ENCODE measurements around the gene DNAJB6. TPM values are rescaled to one million over a fixed set of nuclear protein-coding genes. Genes with fewer than 3 reads are reported as not detected.

DNAJB6 gene
- total and polyA plus RNA-seq, 7 experiments from 2014 or later = 79.8 to 219 (median 114) TPM

DNA sequence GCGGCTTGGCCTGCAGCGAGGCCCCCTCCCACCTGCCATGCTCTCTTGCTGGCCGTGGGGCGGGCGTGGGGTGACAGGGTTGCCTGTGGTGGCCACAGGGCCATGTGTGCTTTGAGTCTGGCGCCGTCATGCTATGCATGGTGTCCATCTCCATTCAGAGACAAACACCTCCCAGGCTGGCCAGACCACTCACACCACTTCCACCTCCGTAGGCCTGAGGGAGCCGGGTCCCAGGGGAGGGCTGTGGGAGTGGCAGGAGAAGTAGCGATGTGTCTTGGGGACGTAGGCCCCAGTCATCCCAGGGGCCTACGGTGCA, 65.5 kb downstream of the DNAJB6 start:
- peak; percentile 23 for ATAC-seq
- H3K9me3 ChIP-seq (ENCODE audit: control insufficient read depth in 2 of 3, low read length in 3 of 3) = no peaks in the 10 kb centered on the region
- Mint-ChIP-seq H3K27ac (no peak overlapping the region), H3K27me3 (no peaks in the 10 kb centered on the region), H3K9me3 (no peaks in the 10 kb centered on the region), H3K4me1 (peaks cover 14 to 34% (median 26%) of the 10 kb centered on the region in 7 donors), H3K4me3 (no peak overlapping the region), H3K36me3 (peaks cover 3 to 43% (median 9%) of the 10 kb centered on the region in 5 donors)
- intact Hi-C loops (cut with micrococcal nuclease) = no loop called here
- H3K36me3 ChIP-seq (ENCODE audit: control insufficient read depth in 2 of 3, insufficient read depth in 3 of 3, low read length in 3 of 3) = peaks cover 0 to 35% (median 0%) of the 10 kb centered on the region in 3 experiments
- POLR2A ChIA-PET = no interaction called here
- no peak overlapping the region for H3K4me3 ChIP-seq (ENCODE audit: low read length)
- CTCF ChIA-PET = no interaction called here
- H3K4me1 ChIP-seq (ENCODE audit: control insufficient read depth in 2 of 2, insufficient read depth in 2 of 2, low read length in 2 of 2) = no peaks in the 10 kb centered on the region
- no peak for DNase-seq
- no peaks in the 10 kb centered on the region for H3K27me3 ChIP-seq (ENCODE audit: control insufficient read depth in 2 of 2, insufficient read depth in 2 of 2, low read length in 2 of 2)
- H3K27ac ChIP-seq (ENCODE audit: low read depth, low read length) = no peak overlapping the region

DNA sequence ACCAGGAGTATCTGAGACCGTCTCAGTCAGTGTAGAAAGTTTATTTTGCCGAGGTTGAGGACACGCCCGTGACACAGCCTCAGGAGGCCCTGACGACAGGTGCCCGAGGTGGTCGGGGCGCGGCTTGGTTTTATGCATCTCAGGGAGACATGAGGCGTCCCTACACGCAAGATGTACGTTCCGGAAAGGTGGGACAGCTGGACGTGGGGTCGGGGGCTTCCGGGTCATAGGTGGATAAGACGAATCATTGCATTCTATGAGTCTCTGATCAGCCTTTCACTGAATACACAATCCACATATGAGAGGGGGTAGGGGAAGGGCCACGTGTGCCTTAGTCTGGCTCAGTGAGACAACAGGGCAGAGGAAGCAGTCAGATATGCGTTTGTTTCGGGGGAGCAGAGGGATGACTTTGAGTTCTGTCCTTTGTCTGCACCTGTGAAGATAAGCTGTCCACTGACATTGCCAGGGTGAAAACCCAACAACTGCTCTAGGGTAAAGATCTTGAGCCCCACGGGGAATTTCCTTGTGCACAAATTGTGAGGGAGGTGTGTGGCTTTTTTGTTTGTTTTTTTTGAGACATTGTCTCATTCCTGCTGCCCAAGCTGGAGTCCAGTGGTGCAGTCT, 66.2 kb downstream of the DNAJB6 start:
- H3K4me3 Mint-ChIP-seq = no peak overlapping the region
- H3K9me3 ChIP-seq (ENCODE audit: control insufficient read depth in 2 of 3, low read length in 3 of 3) = no peaks in the 10 kb centered on the region
- H3K4me3 ChIP-seq (ENCODE audit: low read length) = no peak overlapping the region
- H3K27ac ChIP-seq (ENCODE audit: low read depth, low read length) = no peak overlapping the region
- POLR2A ChIA-PET = no interaction called here
- intact Hi-C loops (cut with micrococcal nuclease) = no loop called here
- H3K4me1 ChIP-seq (ENCODE audit: control insufficient read depth in 2 of 2, insufficient read depth in 2 of 2, low read length in 2 of 2) = no peaks in the 10 kb centered on the region
- no peak for DNase-seq
- ATAC-seq = no peak
- H3K27ac Mint-ChIP-seq = peak overlapping the region in 3 of 9 donors; percentile 12 to 64 (median 41)
- H3K4me1 Mint-ChIP-seq = peaks cover 7 to 28% (median 20%) of the 10 kb centered on the region in 7 donors
- no peaks in the 10 kb centered on the region for H3K27me3 ChIP-seq (ENCODE audit: control insufficient read depth in 2 of 2, insufficient read depth in 2 of 2, low read length in 2 of 2)
- peaks cover 3 to 42% (median 5%) of the 10 kb centered on the region in 5 donors for H3K36me3 Mint-ChIP-seq
- no peaks in the 10 kb centered on the region for H3K9me3 Mint-ChIP-seq
- CTCF ChIA-PET = no interaction called here
- H3K36me3 ChIP-seq (ENCODE audit: control insufficient read depth in 2 of 3, insufficient read depth in 3 of 3, low read length in 3 of 3) = peaks cover 0 to 40% (median 0%) of the 10 kb centered on the region in 3 experiments
- H3K27me3 Mint-ChIP-seq = no peaks in the 10 kb centered on the region

DNA sequence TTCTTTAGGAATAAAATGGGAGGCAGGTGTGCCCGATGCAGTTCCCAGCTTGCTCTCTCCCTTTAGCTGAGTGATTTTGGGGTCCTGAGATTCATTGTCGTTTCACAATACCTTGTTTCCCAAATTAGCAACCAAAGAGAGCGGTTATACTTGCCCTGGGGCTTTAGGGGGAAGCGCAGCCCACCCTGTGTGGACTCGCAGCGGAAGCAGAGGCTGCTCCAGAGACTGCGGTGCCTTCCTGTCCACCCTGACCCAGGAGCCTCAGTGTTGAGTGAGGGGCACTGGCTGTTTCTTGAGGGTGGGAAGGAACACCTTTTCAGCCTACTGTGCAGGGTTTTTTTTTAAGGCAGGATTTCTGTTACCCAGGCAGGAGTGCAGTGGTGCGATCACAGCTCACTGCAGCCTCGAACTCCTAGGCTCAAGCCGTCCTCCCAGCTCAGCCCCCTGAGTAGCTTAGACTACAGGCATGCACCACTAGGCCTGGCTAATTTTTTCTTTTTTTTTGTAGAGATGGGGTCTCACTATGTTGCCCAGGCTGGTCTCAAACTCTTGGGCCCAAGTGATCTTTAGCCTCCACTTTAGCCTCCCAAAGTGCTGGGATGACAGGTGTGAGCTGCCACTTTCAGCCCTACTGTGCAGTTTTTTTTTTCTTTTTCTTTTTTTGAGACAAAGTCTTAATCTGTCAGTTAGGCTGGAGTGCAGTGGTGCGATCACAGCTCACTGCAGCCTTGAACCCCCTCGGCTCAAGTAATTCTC, 67.0 kb downstream of the DNAJB6 start:
- peaks cover 0 to 48% (median 0%) of the 10 kb centered on the region in 3 experiments for H3K36me3 ChIP-seq (ENCODE audit: control insufficient read depth in 2 of 3, insufficient read depth in 3 of 3, low read length in 3 of 3)
- H3K9me3 ChIP-seq (ENCODE audit: control insufficient read depth in 2 of 3, low read length in 3 of 3) = no peaks in the 10 kb centered on the region
- ATAC-seq (no peak), DNase-seq (no peak)
- H3K4me3 ChIP-seq (ENCODE audit: low read length) = no peak overlapping the region
- peaks cover 0 to 21% (median 16%) of the 10 kb centered on the region in 7 donors for H3K4me1 Mint-ChIP-seq
- no peaks in the 10 kb centered on the region for H3K27me3 Mint-ChIP-seq
- ChIA-PET POLR2A (interaction anchor here (1.0 kb wide), 1 partner anchor 219 kb away, joined by 3 read pairs; no protein-coding TSS in a partner anchor), CTCF (no interaction called here)
- H3K27ac Mint-ChIP-seq = peak overlapping the region in 2 of 9 donors; percentile 40 to 41
- no peak overlapping the region for H3K27ac ChIP-seq (ENCODE audit: low read depth, low read length)
- H3K4me1 ChIP-seq (ENCODE audit: control insufficient read depth in 2 of 2, insufficient read depth in 2 of 2, low read length in 2 of 2) = no peaks in the 10 kb centered on the region
- H3K27me3 ChIP-seq (ENCODE audit: control insufficient read depth in 2 of 2, insufficient read depth in 2 of 2, low read length in 2 of 2) = no peaks in the 10 kb centered on the region
- peaks cover 3 to 41% (median 5%) of the 10 kb centered on the region in 5 donors for H3K36me3 Mint-ChIP-seq
- H3K4me3 Mint-ChIP-seq = no peak overlapping the region
- H3K9me3 Mint-ChIP-seq = no peaks in the 10 kb centered on the region
- intact Hi-C loops (cut with micrococcal nuclease) = no loop called here

DNA sequence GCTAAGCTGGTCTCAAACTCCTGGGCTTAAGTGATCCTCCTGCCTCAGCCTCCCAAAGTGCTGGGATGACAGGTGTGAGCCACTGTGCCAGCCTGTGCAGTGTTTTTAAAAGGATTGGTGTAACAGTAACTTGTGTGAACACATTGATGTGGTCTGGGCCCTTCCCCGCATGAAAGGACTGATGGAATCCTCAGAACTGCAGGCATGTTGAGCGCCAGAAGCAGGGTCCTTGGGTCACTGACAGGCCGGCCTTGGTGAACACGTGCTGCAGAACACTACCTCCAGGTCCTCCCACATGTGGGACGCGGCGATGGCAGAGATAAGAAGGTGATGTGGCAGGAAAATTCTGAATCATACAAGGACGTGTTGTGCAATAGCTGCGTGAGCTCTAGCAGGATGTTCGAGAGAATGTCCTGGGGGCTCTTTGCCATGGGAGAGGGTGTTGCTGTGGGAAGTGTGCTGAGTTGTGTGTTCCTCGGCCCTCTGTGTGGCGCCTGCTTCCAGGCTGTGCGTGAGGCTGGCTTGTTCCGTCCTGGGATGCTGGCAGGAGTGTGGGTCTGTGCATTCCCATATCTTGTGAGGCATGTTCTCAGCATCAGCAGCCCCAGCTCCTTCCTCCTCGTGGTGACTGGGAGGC, 68.2 kb downstream of the DNAJB6 start:
- H3K9me3 ChIP-seq (ENCODE audit: control insufficient read depth in 2 of 3, low read length in 3 of 3) = no peaks in the 10 kb centered on the region
- DNase-seq (peak in 1 of 9 donors; percentile 60), ATAC-seq (no peak)
- H3K27me3 ChIP-seq (ENCODE audit: control insufficient read depth in 2 of 2, insufficient read depth in 2 of 2, low read length in 2 of 2) = no peaks in the 10 kb centered on the region
- H3K27ac ChIP-seq (ENCODE audit: low read depth, low read length) = no peak overlapping the region
- Mint-ChIP-seq H3K4me3 (no peak overlapping the region), H3K4me1 (peaks cover 0 to 19% (median 16%) of the 10 kb centered on the region in 7 donors), H3K27me3 (no peaks in the 10 kb centered on the region), H3K36me3 (peaks cover 3 to 32% (median 4%) of the 10 kb centered on the region in 5 donors), H3K27ac (peak overlapping the region in 7 of 9 donors; percentile 13 to 71 (median 43)), H3K9me3 (no peaks in the 10 kb centered on the region)
- peaks cover 0 to 59% (median 0%) of the 10 kb centered on the region in 3 experiments for H3K36me3 ChIP-seq (ENCODE audit: control insufficient read depth in 2 of 3, insufficient read depth in 3 of 3, low read length in 3 of 3)
- CTCF ChIA-PET = no interaction called here
- intact Hi-C loops (cut with micrococcal nuclease) = no loop called here
- no peak overlapping the region for H3K4me3 ChIP-seq (ENCODE audit: low read length)
- no peaks in the 10 kb centered on the region for H3K4me1 ChIP-seq (ENCODE audit: control insufficient read depth in 2 of 2, insufficient read depth in 2 of 2, low read length in 2 of 2)
- POLR2A ChIA-PET = no interaction called here

DNA sequence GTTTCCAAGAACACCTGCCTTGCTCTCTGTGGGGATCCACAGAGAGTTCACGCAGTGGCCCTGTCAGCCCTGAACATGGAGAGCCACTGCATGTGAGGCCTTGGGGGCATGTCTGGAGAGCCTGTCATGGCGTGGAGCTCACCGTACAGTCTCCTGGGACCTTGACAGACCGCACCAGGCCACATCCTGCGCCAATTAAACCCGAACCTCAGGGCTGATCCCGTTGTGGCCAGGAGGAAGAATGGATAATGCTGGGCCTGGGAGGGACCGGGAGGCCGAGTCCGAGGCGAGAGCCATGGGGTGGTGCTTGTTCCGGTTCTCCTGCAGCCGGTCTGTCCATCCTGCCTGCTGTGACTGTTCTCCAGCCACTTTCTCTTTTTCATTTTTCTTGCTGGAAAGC, 68.7 kb downstream of the DNAJB6 start:
- ChIA-PET POLR2A (no interaction called here), CTCF (no interaction called here)
- Histone ChIP-seq H3K27me3 (ENCODE audit: control insufficient read depth in 2 of 2, insufficient read depth in 2 of 2, low read length in 2 of 2) (no peaks in the 10 kb centered on the region), H3K27ac (ENCODE audit: low read depth, low read length) (no peak overlapping the region), H3K36me3 (ENCODE audit: control insufficient read depth in 2 of 3, insufficient read depth in 3 of 3, low read length in 3 of 3) (peaks cover 0 to 59% (median 0%) of the 10 kb centered on the region in 3 experiments), H3K4me3 (ENCODE audit: low read length) (no peak overlapping the region), H3K4me1 (ENCODE audit: control insufficient read depth in 2 of 2, insufficient read depth in 2 of 2, low read length in 2 of 2) (no peaks in the 10 kb centered on the region), H3K9me3 (ENCODE audit: control insufficient read depth in 2 of 3, low read length in 3 of 3) (no peaks in the 10 kb centered on the region)
- peak overlapping the region in 1 of 9 donors; percentile 43 for H3K27ac Mint-ChIP-seq
- no peak overlapping the region for H3K4me3 Mint-ChIP-seq
- peaks cover under 1 to 32% (median 4%) of the 10 kb centered on the region in 5 donors for H3K36me3 Mint-ChIP-seq
- intact Hi-C loops (cut with micrococcal nuclease) = no loop called here
- ATAC-seq (no peak), DNase-seq (no peak)
- no peaks in the 10 kb centered on the region for H3K27me3 Mint-ChIP-seq
- H3K9me3 Mint-ChIP-seq = no peaks in the 10 kb centered on the region
- peaks cover 0 to 19% (median 16%) of the 10 kb centered on the region in 7 donors for H3K4me1 Mint-ChIP-seq

DNA sequence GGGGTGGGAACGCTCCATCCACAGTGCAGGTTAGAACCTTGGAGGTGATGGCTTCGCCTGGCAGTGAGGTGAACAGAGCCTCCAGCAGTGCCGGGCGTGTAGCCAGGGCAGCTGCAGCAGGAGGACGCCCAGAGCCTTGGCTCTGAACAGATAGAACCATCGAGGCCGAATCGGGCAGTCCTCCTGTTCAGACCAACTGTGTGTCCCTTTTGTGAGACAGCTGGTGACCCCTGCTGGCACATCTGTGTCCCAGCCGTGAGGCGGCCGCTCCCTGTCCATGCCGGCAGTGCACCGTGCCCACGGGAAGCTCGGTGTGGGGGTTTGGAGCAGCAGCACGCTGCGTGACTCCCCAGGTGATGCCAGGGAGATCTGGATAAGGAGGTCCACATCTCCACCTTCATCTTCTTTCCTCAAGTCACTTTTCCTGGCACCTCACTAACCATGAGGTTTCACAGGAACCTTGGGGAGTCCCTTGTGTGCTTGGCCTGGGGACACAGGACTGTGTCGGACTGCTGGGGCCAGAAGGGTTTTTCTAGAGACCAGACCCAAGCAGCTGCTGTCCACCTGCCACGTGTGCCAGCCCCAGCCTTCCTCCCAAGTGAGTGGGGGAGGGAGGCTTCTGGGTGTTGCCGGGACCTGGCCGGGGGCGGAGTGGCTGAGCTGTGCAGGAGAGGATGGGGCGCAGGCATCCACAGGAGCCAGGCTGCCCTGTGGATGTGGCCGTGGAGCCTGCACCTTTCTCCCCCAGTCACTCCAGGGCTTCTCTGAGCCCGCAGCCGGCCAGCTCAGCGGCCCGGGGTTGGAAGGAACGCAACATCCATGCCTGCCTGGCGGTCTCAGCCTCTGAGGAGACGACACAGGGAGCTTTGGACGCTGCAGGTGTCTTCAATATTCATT, 69.4 kb downstream of the DNAJB6 start:
- H3K4me1 ChIP-seq (ENCODE audit: control insufficient read depth in 2 of 2, insufficient read depth in 2 of 2, low read length in 2 of 2) = no peaks in the 10 kb centered on the region
- H3K36me3 Mint-ChIP-seq = peaks cover 0 to 27% (median 4%) of the 10 kb centered on the region in 5 donors
- DNase-seq = no peak
- no peak overlapping the region for H3K27ac Mint-ChIP-seq
- no peaks in the 10 kb centered on the region for H3K27me3 ChIP-seq (ENCODE audit: control insufficient read depth in 2 of 2, insufficient read depth in 2 of 2, low read length in 2 of 2)
- ChIA-PET POLR2A (no interaction called here), CTCF (no interaction called here)
- H3K36me3 ChIP-seq (ENCODE audit: control insufficient read depth in 2 of 3, insufficient read depth in 3 of 3, low read length in 3 of 3) = peaks cover 0 to 61% (median 0%) of the 10 kb centered on the region in 3 experiments
- ATAC-seq = no peak
- no peak overlapping the region for H3K4me3 Mint-ChIP-seq
- H3K9me3 Mint-ChIP-seq = no peaks in the 10 kb centered on the region
- no peaks in the 10 kb centered on the region for H3K9me3 ChIP-seq (ENCODE audit: control insufficient read depth in 2 of 3, low read length in 3 of 3)
- H3K27me3 Mint-ChIP-seq = no peaks in the 10 kb centered on the region
- no peak overlapping the region for H3K27ac ChIP-seq (ENCODE audit: low read depth, low read length)
- intact Hi-C loops (cut with micrococcal nuclease) = no loop called here
- peaks cover 0 to 19% (median 16%) of the 10 kb centered on the region in 7 donors for H3K4me1 Mint-ChIP-seq
- no peak overlapping the region for H3K4me3 ChIP-seq (ENCODE audit: low read length)

Measured in naive thymus-derived CD4-positive, alpha-beta T cell (primary cell).